GM19099 (cell line): ENCODE measurements around the gene OR2H2.

Experiments used
- POLR2A ChIP-seq: IDR thresholded peaks from 3 replicates; pipeline ENCODE4 v1.6.1; 2011; ENCODE audit warnings: low read depth; ENCODE audit not compliant: insufficient read length; ENCODE audit errors: extremely low read depth

OR2H2 gene

DNA sequence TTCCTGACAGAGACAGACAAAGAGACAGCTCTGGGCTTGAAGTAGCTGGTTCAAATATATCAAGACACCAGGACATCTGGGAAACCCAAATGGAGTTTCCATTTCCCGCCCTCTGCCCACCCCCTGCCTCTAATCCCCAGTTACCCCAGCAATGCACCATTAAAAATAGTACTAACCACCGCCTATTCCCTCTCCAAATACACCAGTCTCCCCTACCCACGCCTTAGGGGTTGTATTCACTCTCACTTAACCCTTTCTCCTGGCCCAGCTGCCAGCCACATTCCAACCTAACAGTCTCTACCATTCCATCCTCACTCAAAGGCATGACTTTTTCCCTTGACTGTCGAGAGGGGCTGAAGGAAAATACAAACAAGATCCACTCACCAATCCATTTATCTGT is 25.6 kb downstream of the OR2H2 start:
- no peak for TF ChIP-seq POLR2A

DNA sequence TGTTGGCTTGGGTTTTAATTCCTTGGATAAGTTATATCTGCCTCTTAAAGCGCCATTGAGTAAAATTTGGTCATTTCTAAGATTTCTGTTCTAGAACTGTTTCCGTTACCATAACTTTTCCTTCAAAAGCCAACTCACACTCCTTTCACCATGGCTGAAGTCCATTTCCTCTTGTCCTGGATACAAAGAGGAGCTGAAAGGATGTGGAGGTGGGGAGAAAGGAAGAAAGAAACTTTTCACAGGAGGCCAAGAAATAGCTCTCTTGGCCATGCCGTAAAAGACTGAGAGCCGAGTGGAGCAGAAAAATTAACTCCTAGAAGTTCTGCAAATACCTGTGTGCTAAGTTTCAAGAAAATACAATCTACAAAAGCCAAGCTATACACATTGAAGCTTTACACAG is 26.5 kb downstream of the OR2H2 start:
- no peak for TF ChIP-seq POLR2A

DNA sequence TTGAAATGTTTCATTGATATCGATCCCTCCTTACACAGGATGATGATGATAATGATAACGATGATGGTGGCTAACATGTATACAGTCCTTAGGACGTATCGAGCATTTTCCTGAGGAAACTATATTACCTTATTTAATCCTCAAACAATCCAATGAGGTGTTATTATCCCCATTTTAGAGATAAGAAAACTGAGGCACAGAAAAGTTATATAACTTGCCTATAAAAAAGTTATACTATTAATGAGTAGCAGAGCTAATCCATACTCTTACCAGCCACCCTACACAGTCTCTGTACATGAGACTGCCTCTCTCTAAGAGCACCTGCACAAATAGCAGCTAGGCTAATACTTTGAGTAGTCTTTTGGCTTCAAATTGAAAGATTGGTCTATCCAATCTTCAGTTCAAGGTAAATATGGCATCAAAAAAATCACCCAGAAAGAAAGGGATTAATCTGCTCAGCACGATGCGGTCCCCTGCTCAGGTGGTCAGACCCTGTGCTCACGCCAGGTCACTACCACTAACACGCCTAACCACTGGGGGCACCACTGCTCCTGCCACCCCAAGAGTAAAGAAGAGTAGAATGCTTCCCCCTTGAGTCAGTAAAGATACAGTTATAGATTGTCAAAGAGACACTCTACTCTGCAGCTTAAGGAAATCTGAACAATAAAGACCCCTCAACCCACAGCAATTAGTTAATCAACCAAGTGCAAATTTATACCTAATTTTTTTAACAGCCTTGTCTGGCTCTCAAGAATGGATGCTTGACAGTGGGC is 33.0 kb downstream of the OR2H2 start:
- no peak for TF ChIP-seq POLR2A

DNA sequence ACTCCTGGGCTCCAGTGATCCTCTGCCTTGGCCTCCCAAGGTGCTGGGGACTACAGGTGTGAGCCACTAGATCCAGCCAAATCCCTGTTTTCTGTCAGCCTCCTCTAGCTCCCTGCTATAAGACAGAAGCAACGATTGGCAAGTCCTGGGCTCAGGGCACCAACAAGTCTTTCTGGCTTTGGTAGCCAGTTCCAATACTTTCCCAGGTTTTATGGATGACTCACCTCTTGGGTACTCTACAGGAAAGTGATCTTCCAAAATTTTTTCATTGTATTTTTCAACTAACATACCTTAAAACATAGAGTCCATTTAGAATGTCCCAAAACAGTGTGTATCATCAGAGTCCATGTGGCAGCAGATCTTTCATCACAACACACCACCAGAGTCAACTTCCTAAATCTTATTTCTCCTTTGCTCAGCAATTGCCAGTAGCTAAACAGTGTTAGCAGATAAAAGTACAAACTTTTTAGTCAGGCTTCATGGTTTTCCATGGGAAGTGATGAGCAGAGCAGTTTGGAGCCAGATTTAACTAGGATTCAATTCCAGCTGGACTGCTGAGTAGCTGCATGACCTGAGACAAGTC is 34.7 kb downstream of the OR2H2 start:
- TF ChIP-seq POLR2A = no peak

DNA sequence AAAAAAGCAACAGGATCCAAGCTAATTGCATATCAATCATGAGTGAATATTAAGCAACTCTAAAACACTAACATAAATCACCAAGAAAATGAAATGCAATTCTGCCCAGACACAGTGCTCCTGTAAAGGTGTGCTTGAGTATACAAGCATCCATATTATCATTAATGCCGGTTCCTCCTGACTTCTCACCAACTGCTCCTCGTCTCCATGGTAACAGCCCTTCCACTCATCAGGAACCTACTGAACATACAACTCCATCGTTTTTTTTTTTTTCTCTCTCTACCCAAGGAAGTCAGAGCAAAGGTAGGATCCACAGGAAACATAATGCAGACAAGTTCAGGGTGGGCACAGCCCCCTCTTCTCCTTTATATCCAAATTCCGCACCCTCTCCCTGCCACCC is 35.7 kb downstream of the OR2H2 start:
- no peak for TF ChIP-seq POLR2A

DNA sequence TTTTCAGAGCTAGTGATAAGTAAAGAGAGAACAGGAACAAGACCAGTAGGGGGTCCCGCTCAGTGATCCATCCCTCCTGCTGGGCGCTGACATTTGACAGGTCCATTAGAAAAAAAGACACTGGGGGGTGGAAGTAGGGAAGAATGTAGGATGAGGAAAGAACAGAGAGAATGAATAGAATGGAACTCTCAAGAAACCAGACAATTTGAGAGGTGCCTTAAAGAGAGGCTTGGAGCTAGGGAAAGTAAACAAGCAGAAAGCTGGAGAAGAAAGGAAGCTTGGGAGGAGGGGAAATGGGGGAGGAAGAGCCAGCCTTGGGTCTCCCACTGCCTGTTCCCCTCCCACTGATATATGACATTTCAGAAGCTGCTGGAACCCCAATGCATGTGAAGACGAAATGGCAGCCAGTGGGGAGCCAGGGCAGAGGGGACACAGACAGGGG is 39.6 kb downstream of the OR2H2 start:
- TF ChIP-seq POLR2A = no peak

DNA sequence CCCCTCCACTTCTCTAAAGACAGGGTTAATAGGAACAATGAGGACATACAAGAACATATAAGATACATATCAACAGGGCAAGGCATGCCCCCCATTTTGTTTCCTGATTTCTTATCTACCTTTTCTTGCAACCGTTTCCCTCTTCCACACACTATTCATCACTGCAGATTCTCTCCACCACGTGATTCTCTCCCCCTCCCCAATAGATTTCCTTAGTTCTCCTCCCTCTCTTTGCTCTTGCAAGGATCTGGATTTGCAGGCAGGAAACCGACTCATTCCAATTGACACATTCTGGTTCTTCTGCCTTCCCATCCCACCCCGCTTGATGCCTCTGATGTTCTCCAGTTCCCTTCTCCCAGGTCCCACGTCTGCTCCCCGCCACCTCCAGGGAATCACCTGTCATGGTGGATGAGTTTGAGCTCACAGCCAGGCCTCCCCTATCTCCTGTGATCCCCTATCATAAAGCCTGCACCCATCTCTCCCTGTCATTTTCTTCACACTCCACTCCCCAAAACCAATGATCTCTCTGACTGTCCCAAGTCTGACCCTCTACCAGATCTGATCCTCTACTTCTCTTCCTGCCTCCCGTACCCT is 40.5 kb downstream of the OR2H2 start:
- no peak for TF ChIP-seq POLR2A

DNA sequence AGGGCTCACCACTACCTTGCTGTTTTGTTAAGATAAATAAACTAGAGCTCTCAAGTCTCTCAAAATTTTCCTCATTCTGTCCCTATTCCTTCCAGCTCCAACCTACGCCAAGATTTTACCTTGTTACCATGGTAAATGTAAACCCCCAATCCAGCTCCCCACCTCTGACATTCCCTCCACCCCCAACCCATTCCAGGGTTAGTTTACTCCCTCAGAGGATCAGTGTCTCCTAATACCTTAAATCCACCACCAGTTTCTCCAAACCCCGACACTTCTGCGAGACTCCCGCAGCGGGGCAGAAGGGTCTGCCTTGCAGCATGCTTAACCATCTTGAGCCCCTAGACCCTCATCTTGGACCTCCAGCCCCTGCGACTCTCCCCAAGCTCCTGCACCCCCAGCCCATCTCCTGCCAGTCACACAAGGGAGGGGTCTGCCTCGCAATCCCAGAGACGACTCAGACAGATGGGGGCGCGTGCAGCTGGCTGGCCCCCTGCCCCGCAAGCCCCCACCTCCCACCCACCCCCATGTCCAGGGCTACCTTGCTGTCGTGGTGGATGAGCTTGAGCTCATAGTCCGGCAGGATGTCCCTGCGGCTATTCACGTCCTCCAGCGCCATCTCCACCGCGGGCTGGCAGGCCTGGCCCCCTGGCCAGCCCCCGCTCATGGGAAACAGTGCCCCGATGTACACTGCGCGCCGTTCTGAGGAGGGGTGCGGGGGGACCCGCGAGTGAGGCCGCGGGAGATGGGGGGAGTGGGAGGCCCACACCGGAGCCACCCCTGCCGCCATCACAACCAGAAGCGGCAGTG is 42.2 kb downstream of the OR2H2 start:
- no peak for TF ChIP-seq POLR2A

DNA sequence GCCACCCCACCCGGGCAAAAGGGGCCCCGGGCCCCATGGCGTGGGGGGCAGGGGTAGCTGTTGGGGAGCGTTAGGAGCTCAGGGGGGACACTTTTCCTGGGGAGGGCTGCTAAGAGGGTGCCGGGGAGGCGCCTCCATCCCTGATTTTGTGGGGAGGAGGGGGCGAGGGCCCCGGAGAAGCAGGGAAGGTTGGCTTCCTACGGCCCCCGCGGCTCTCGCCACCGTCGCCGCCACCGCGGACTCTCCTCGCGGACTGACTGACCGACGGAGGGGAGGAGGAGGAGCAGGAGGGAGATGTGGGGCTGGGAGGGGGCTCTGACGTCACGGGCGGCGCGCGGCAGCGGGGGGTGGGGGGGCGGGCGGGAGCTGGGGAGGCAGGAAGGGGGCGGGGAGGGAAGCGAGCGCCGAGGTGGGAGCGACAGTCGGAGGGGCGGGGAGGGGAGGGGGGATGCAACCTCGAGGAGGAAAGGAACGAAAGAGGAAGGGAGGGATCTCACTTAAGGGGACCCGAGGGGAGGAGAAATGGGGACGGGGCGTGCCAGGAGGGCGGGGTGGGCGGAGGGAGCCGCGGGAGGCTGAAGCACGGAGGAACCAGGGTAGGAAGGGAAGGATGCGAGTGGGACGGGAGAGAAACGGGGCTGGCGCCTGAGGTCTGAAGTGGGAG is 43.0 kb downstream of the OR2H2 start:
- TF ChIP-seq POLR2A = no peak

DNA sequence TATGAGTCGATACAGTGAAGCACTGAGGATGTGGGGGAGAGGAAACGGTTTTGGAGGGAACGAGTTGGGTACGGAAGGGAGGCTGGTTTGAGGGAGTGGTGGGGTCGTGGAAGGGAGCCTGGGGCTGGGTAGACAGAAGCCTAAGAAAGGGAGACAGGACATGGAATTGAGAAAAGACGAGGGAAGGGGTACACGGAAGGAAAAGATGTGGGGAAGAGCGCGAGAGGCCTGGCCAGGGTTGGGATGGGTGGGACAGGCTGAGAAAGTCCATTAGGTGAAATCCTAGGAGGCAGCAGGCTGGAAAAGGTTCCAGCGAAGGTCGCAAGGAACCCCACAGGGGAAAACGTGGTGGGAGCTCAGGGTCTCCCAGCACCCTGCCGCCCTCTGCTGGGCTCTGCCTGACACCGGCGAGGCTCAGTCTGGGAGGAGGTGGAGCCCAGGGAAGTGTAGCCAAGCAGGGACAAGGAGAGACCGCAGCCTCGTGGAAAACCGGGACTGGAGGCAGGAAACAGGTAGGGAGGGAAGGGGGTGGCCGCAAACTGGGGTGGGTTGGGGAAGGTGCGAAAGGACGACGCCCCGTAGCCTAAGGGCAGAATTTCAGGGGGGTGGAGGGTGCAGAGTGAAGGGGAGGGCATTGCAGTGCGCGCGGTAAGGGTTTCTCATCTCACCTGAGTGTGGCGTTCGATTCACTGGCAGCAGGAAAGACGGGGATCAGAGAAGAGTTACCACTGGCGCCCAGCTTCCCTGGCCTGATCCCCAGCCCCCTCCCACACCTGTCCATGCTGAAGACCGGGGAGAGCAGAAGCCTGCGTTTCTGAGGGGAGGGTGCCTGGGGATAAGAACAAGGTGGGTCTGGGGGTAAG is 43.7 kb downstream of the OR2H2 start:
- no peak for TF ChIP-seq POLR2A

DNA sequence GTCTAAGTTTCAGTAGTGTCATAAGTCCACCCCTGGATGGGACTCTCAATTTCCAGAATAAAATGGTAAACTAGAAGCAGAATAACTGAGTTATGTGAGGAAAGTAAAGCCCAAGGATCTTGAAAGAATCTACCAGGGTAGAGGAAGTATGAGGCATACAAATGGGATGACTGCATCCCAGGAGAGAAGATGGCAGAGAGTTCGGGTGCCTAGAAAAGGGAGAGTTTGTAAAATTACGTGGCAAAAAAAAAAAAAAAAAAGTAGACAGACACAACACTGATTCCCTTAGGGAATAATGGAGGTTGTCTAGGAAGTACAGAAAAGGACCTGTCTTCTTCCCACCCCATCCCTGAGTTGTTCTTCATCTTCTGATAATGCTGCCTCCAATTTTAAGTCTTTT is 44.6 kb downstream of the OR2H2 start:
- no peak for TF ChIP-seq POLR2A

DNA sequence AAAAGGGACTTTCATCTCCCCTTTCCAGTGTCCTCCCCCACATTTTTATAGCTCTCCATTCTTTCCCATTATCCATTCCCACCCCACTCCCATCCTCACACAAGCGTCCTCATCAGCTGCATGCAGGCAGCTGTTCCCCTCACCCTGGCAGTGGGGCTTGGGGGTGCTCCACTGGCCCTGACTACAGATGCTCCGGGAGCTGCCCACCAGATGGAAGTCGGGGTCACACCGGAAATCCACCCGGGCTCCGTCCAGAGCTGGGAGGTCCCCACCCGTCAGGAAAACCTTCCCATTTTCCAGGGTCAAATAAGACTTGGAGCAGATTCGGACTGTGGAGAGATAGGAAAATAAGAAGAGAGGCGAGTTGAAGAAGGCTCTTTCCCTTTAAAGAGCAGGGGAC is 45.4 kb downstream of the OR2H2 start:
- no peak for TF ChIP-seq POLR2A

DNA sequence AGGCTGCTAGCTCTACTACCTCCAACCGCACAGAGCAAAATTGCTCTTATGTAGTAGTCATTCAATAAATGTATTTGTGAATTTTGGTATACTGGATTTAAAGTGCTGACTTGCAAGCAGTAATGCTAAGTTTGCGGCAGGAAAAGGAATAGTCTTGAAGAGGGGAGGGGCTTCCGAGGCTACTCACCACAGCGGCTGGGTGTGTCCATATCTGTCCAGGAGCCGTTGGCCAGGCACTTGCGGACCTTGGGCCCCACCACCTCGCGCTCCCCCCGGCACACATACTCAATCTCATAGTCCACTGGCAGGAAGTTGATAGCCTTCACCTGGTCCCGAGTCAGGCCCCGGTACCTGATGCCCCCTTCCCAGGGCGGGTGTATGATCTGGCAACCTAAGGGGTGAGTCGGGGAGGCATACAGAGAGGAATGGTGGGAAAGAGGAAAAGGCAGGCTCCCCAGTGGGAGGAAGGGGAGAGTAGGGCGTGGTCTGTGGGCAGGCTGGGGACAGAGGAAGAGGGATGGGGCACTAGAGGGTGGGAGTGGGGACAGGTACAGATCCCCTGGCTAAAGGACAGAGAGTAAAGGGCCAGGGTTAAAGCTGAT is 46.4 kb downstream of the OR2H2 start:
- no peak for TF ChIP-seq POLR2A

DNA sequence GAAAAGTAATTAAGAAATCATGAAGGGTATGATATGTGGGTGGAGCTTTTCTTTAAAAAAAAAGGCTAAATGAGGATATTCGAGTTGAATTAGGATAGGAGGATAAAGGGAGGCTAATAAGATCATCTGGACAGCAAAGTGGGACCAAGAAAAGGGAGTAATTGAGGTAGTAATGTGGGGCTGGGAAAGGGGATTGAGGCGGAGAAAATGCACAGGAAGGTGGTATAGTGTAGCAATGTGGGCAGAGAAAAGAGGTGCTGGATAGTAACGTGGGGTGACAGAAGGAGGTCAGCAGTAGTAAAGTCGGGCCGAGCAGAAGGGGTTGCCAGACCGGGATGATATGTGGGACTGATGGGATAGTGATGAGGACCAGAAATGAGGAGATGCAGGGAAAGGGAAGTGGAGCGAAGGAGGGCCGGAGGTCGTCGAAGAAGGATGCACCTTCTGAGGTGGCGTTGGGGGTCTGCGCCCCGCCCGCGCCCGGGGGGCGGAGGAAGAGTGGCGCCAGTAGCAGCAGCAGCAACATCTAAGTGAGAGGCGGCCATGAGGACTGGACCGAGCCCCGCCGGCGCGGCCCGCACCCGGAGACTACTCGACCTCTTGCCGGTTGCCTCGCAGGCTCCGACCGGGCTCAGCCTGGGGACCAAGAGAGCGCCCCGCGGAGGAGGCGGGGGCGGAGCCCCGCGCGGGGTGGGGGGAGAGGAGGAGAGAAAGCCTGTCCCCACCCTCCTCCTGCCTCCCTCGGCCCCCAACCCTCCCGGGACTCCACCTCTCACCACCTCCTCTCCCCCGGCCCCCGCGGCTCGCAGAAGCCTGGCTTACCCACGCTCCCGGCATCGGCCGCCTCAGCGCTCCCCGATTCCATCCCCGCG is 47.2 kb downstream of the OR2H2 start:
- no peak for TF ChIP-seq POLR2A
